H9 (cell line): ENCODE data around the gene SGTA. TPM values are rescaled to one million over a fixed set of nuclear protein-coding genes. Genes with fewer than 3 reads are reported as not detected.

Source experiments
- DNase-seq: peaks from one replicate; pipeline ENCODE4 v3.0.0-alpha.2; 2017
- H2AFZ ChIP-seq: one replicate; pipeline ENCODE4 v1.6.1; 2013; ENCODE audit warnings: mild to moderate bottlenecking, low read length, control low read depth, moderate library complexity
- H2AK5ac ChIP-seq: 2 replicates; pipeline ENCODE4 v1.6.1; 2013; ENCODE audit warnings: low read length, control low read depth, mixed read lengths; ENCODE audit not compliant: insufficient read length
- H2BK120ac ChIP-seq: one replicate; pipeline ENCODE4 v1.6.1; 2013; ENCODE audit warnings: low read depth, mild to moderate bottlenecking, low read length, control low read depth, inconsistent platforms; ENCODE audit not compliant: poor library complexity, severe bottlenecking
- H2BK12ac ChIP-seq: 2 replicates; pipeline ENCODE4 v1.6.1; 2013; ENCODE audit warnings: low read length, control low read depth, mixed read lengths, low read depth; ENCODE audit not compliant: insufficient read length
- H2BK15ac ChIP-seq: 2 replicates; pipeline ENCODE4 v1.6.1; 2013; ENCODE audit warnings: low read depth, low read length, control low read depth
- H2BK20ac ChIP-seq: one replicate; pipeline ENCODE4 v1.6.1; 2013; ENCODE audit warnings: low read depth, mild to moderate bottlenecking, low read length, control low read depth, inconsistent platforms; ENCODE audit not compliant: poor library complexity, severe bottlenecking
- H2BK5ac ChIP-seq: 2 replicates; pipeline ENCODE4 v1.6.1; 2013; ENCODE audit warnings: low read length, control low read depth, mixed read lengths; ENCODE audit not compliant: insufficient read length
- H3K14ac ChIP-seq: 2 replicates; pipeline ENCODE4 v1.6.1; 2013; ENCODE audit warnings: low read length, control low read depth; ENCODE audit not compliant: insufficient read depth
- H3K18ac ChIP-seq: 2 replicates; pipeline ENCODE4 v1.6.1; 2013; ENCODE audit warnings: low read depth, mild to moderate bottlenecking, mixed read lengths, low read length, control low read depth; ENCODE audit not compliant: insufficient read length
- H3K23ac ChIP-seq: 2 replicates; pipeline ENCODE4 v1.6.1; 2013; ENCODE audit warnings: low read length, control low read depth, mixed read lengths, low read depth; ENCODE audit not compliant: insufficient read length
- H3K23me2 ChIP-seq: 2 replicates; pipeline ENCODE4 v1.6.1; 2013; ENCODE audit warnings: low read depth, mild to moderate bottlenecking, mixed read lengths, low read length, control low read depth; ENCODE audit not compliant: insufficient read length, poor library complexity, severe bottlenecking
- H3K27ac ChIP-seq: 2 replicates; pipeline ENCODE4 v1.5.1; 2013; ENCODE audit warnings: low read length, control low read depth, mixed read lengths, low read depth; ENCODE audit not compliant: insufficient read length
- H3K27me3 ChIP-seq: 2 replicates; pipeline ENCODE4 v1.6.1; 2013; ENCODE audit warnings: low read length, control low read depth, inconsistent platforms; ENCODE audit not compliant: insufficient read depth
- H3K4ac ChIP-seq: 2 replicates; pipeline ENCODE4 v1.6.1; 2013; ENCODE audit warnings: low read depth, mild to moderate bottlenecking, control low read depth, inconsistent platforms, low read length, moderate library complexity
- H3K4me1 ChIP-seq: 2 replicates; pipeline ENCODE4 v1.6.1; 2013; ENCODE audit warnings: low read length, control low read depth, inconsistent platforms; ENCODE audit not compliant: insufficient read depth
- H3K4me2 ChIP-seq: 2 replicates; pipeline ENCODE4 v1.6.1; 2013; ENCODE audit warnings: low read length, control low read depth, mixed read lengths; ENCODE audit not compliant: insufficient read length, insufficient read depth
- H3K56ac ChIP-seq: 2 replicates; pipeline ENCODE4 v1.6.1; 2013; ENCODE audit warnings: low read depth, mild to moderate bottlenecking, mixed read lengths, low read length, control low read depth; ENCODE audit not compliant: insufficient read length
- H3K79me1 ChIP-seq: 2 replicates; pipeline ENCODE4 v1.6.1; 2013; ENCODE audit warnings: low read depth, mild to moderate bottlenecking, moderate library complexity, low read length, control low read depth, inconsistent platforms; ENCODE audit not compliant: insufficient read depth, poor library complexity, severe bottlenecking
- H3K79me2 ChIP-seq: 2 replicates; pipeline ENCODE4 v1.6.1; 2013; ENCODE audit warnings: low read length, control low read depth, inconsistent platforms; ENCODE audit not compliant: insufficient read depth
- H3K9ac ChIP-seq: 2 replicates; pipeline ENCODE4 v1.6.1; 2013; ENCODE audit warnings: low read length, control low read depth, mixed read lengths; ENCODE audit not compliant: insufficient read length; ENCODE audit errors: extremely low read depth
- H3K9me3 ChIP-seq: one replicate; pipeline ENCODE4 v1.6.1; 2013; ENCODE audit warnings: low read depth, low read length, inconsistent platforms; ENCODE audit not compliant: control insufficient read depth
- H3T11ph ChIP-seq: one replicate; pipeline ENCODE4 v1.6.1; 2013; ENCODE audit warnings: mild to moderate bottlenecking, low read length, control low read depth, inconsistent platforms
- H4K20me1 ChIP-seq: one replicate; pipeline ENCODE4 v1.6.1; 2013; ENCODE audit not compliant: control insufficient read depth, insufficient read length, insufficient read depth
- H4K5ac ChIP-seq: 2 replicates; pipeline ENCODE4 v1.6.1; 2013; ENCODE audit warnings: low read depth, mild to moderate bottlenecking, mixed read lengths, low read length, control low read depth; ENCODE audit not compliant: insufficient read length
- H4K8ac ChIP-seq: replicated peaks from 2 replicates; pipeline ENCODE4 v1.6.1; 2013; ENCODE audit warnings: low read length, control low read depth, mixed read lengths, low read depth; ENCODE audit not compliant: insufficient read length
- H4K91ac ChIP-seq: 2 replicates; pipeline ENCODE4 v1.6.1; 2013; ENCODE audit warnings: low read depth, mild to moderate bottlenecking, moderate library complexity, mixed read lengths, low read length, control low read depth; ENCODE audit not compliant: insufficient read length
- H3K27ac Mint-ChIP-seq, 3 experiments: 2 replicates in 2 of 3; 3 replicates in 1 of 3; pipeline ENCODE4 v1.8.0; 2020 to 2021; ENCODE audit warnings: mixed read lengths in 3 of 3, mild to moderate bottlenecking in 1 of 3, moderate library complexity in 1 of 3
- H3K27me3 Mint-ChIP-seq: 2 replicates; pipeline ENCODE4 v1.8.0; 2021; ENCODE audit warnings: low read depth, mild to moderate bottlenecking, moderate library complexity, mixed read lengths
- H3K36me3 Mint-ChIP-seq, 3 experiments: 2 replicates in 2 of 3; 3 replicates in 1 of 3; pipeline ENCODE4 v1.8.0; 2020 to 2021; ENCODE audit warnings: low read depth in 3 of 3, mixed read lengths in 3 of 3; ENCODE audit not compliant: insufficient read depth in 1 of 3
- H3K4me1 Mint-ChIP-seq, 2 experiments: 2 replicates each; pipeline ENCODE4 v1.8.0; 2020; ENCODE audit warnings: mixed read lengths in 2 of 2
- H3K4me3 Mint-ChIP-seq, 2 experiments: 2 replicates in 1 of 2; 3 replicates in 1 of 2; pipeline ENCODE4 v1.8.0; 2020 to 2021; ENCODE audit warnings: mild to moderate bottlenecking in 2 of 2, mixed read lengths in 2 of 2, moderate library complexity in 1 of 2
- H3K9me3 Mint-ChIP-seq, 2 experiments: 2 replicates in 1 of 2; 3 replicates in 1 of 2; pipeline ENCODE4 v1.8.0; 2020; ENCODE audit warnings: mild to moderate bottlenecking in 2 of 2, mixed read lengths in 2 of 2, moderate library complexity in 1 of 2
- CTCF ChIP-seq: fragments of 200-600 bp; sonication (generic); conservative IDR thresholded peaks from 3 replicates; pipeline ENCODE4 v1.8.0; 2021; ENCODE audit warnings: antibody characterized with exemption, mild to moderate bottlenecking
- WGBS: extraction: QIAGEN DNeasy Blood & Tissue Kit; methylation state at CpG from one replicate; pipeline ENCODE4 v1.1.7; 2013; ENCODE audit warnings: missing lambda C conversion rate, low lambda C conversion rate, mixed read lengths; ENCODE audit not compliant: insufficient read length; ENCODE audit errors: extremely low coverage; 5-methylcytosine and 5-hydroxymethylcytosine counted together
- total RNA-seq: library from RNA; stranded (reverse); gene quantifications from 2 replicates; pipeline ENCODE4 v1.2.1, GENCODE V29; 2021

Gene SGTA
- total RNA-seq, 1 experiment from 2014 or later, result 102 TPM

GRCh38 chr19:2822846-2823245, 39.8 kb upstream of the SGTA start:
- no peak for TF ChIP-seq CTCF
- H4K91ac ChIP-seq, result no peak overlapping the region
- DNase-seq, result no peak
- no peak overlapping the region for H3K27ac ChIP-seq
- no peak overlapping the region for H2BK15ac ChIP-seq
- no peaks in the 10 kb centered on the region for H3K79me2 ChIP-seq
- no peak overlapping the region for H3K14ac ChIP-seq
- H3K56ac ChIP-seq, result no peak overlapping the region
- Mint-ChIP-seq H3K4me1 (peaks cover 3% of the 10 kb centered on the region in 2 experiments; a peak in 1 of 4 replicates), H3K36me3 (peaks cover 21 to 38% (median 26%) of the 10 kb centered on the region in 3 experiments), H3K27me3 (no peaks in the 10 kb centered on the region), H3K4me3 (no peak overlapping the region), H3K9me3 (peaks cover 10 to 24% of the 10 kb centered on the region in 2 experiments), H3K27ac (no peak overlapping the region; a peak in 1 of 7 replicates)
- no peak overlapping the region for H2AFZ ChIP-seq
- no peaks in the 10 kb centered on the region for H3K27me3 ChIP-seq
- peaks cover 2% of the 10 kb centered on the region for H4K20me1 ChIP-seq
- no peak overlapping the region for H2BK5ac ChIP-seq
- H3K79me1 ChIP-seq, result no peaks in the 10 kb centered on the region
- H3K4me2 ChIP-seq, result no peak overlapping the region
- no peak overlapping the region for H4K5ac ChIP-seq
- no peak overlapping the region for H2BK12ac ChIP-seq
- no peak overlapping the region for H2BK120ac ChIP-seq
- no peak overlapping the region for H3K23ac ChIP-seq
- no peak overlapping the region for H4K8ac ChIP-seq
- H3K9me3 ChIP-seq, result peaks cover 6% of the 10 kb centered on the region
- no peak overlapping the region for H2BK20ac ChIP-seq
- no peak overlapping the region for H3K9ac ChIP-seq
- no peak overlapping the region for H3T11ph ChIP-seq
- H2AK5ac ChIP-seq, result no peak overlapping the region
- H3K4me1 ChIP-seq, result no peaks in the 10 kb centered on the region
- H3K18ac ChIP-seq, result no peak overlapping the region
- no peak overlapping the region for H3K4ac ChIP-seq
- no CpG with 5 or more reads among the region's 5 CpGs for WGBS
- H3K23me2 ChIP-seq, result no peaks in the 10 kb centered on the region
